Measurements from ENCODE around the gene TMEM161B.
A peak's percentile ranks its signal among the peaks of the same experiment; 100 is the strongest.
"Not testable (repeated sequence)": the region's sequence is repeated elsewhere in the genome, so short reads cannot be mapped to it uniquely, and the experiment has no call there.

TMEM161B gene

GRCh38 chr5:88269222-88269771 lies 652 bp upstream of the TMEM161B start:
- peaks cover 49% of the 10 kb centered on the region for H3K4me1 Mint-ChIP-seq
- no peak for ATAC-seq (replicated peaks; ENCODE audit: extremely low read depth, poor library complexity, severe bottlenecking)
- H3K36me3 Mint-ChIP-seq (ENCODE audit: insufficient read depth) = peaks cover 33% of the 10 kb centered on the region
- H3K4me3 Mint-ChIP-seq = peak overlapping the region; percentile 97
- no peaks in the 10 kb centered on the region for H3K27me3 Mint-ChIP-seq
- no peaks in the 10 kb centered on the region for H3K9me3 Mint-ChIP-seq
- DNase-seq (ENCODE audit: low spot score in 2 of 2) = no peak
- peak overlapping the region; percentile 97 for H3K27ac Mint-ChIP-seq (ENCODE audit: low read depth)

GRCh38 chr5:88264565-88264964 lies 4.1 kb downstream of the TMEM161B start:
- DNase-seq (ENCODE audit: low spot score in 2 of 2); H3K4me3 Mint-ChIP-seq; H3K27ac Mint-ChIP-seq (ENCODE audit: low read depth); H3K9me3 Mint-ChIP-seq; ATAC-seq (replicated peaks; ENCODE audit: extremely low read depth, poor library complexity, severe bottlenecking); H3K27me3 Mint-ChIP-seq: not testable (repeated sequence)
- H3K4me1 Mint-ChIP-seq = peaks cover 51% of the 10 kb centered on the region
- peaks cover 16% of the 10 kb centered on the region for H3K36me3 Mint-ChIP-seq (ENCODE audit: insufficient read depth)

- Mint-ChIP-seq H3K27me3 (no peaks in the 10 kb centered on the region), H3K27ac (ENCODE audit: low read depth) (no peak overlapping the region), H3K9me3 (no peaks in the 10 kb centered on the region), H3K4me1 (peaks cover 44% of the 10 kb centered on the region), H3K4me3 (no peak overlapping the region), H3K36me3 (ENCODE audit: insufficient read depth) (peaks cover 5% of the 10 kb centered on the region)
- DNase-seq (ENCODE audit: low spot score in 2 of 2) (no peak), ATAC-seq (replicated peaks; ENCODE audit: extremely low read depth, poor library complexity, severe bottlenecking) (no peak)
Measured at GRCh38 chr5:88263349-88263748, 5.3 kb downstream of the TMEM161B start.

- peaks cover 34% of the 10 kb centered on the region for H3K4me1 Mint-ChIP-seq
- DNase-seq (ENCODE audit: low spot score in 2 of 2) (no peak), ATAC-seq (replicated peaks; ENCODE audit: extremely low read depth, poor library complexity, severe bottlenecking) (no peak)
- no peaks in the 10 kb centered on the region for H3K27me3 Mint-ChIP-seq
- no peak overlapping the region for H3K4me3 Mint-ChIP-seq
- H3K9me3 Mint-ChIP-seq = no peaks in the 10 kb centered on the region
- H3K36me3 Mint-ChIP-seq (ENCODE audit: insufficient read depth) = peaks cover 4% of the 10 kb centered on the region
- H3K27ac Mint-ChIP-seq (ENCODE audit: low read depth) = no peak overlapping the region
Measured at GRCh38 chr5:88262116-88262515, 6.5 kb downstream of the TMEM161B start.

GRCh38 chr5:88258636-88259035 lies 10.0 kb downstream of the TMEM161B start:
- ATAC-seq (replicated peaks; ENCODE audit: extremely low read depth, poor library complexity, severe bottlenecking) = no peak
- peaks cover 34% of the 10 kb centered on the region for H3K4me1 Mint-ChIP-seq
- H3K4me3 Mint-ChIP-seq = no peak overlapping the region
- no peak for DNase-seq (ENCODE audit: low spot score in 2 of 2)
- H3K36me3 Mint-ChIP-seq (ENCODE audit: insufficient read depth) = peaks cover 6% of the 10 kb centered on the region
- no peaks in the 10 kb centered on the region for H3K27me3 Mint-ChIP-seq
- H3K27ac Mint-ChIP-seq (ENCODE audit: low read depth) = no peak overlapping the region
- H3K9me3 Mint-ChIP-seq = no peaks in the 10 kb centered on the region

- peaks cover 8% of the 10 kb centered on the region for H3K36me3 Mint-ChIP-seq (ENCODE audit: insufficient read depth)
- no peak overlapping the region for H3K4me3 Mint-ChIP-seq
- H3K27me3 Mint-ChIP-seq = no peaks in the 10 kb centered on the region
- H3K4me1 Mint-ChIP-seq = peaks cover 42% of the 10 kb centered on the region
- DNase-seq (ENCODE audit: low spot score in 2 of 2) (no peak), ATAC-seq (replicated peaks; ENCODE audit: extremely low read depth, poor library complexity, severe bottlenecking) (no peak)
- H3K9me3 Mint-ChIP-seq = no peaks in the 10 kb centered on the region
- no peak overlapping the region for H3K27ac Mint-ChIP-seq (ENCODE audit: low read depth)
Measured at GRCh38 chr5:88256872-88257271, 11.8 kb downstream of the TMEM161B start.

GRCh38 chr5:88256037-88256436 lies 12.6 kb downstream of the TMEM161B start:
- Mint-ChIP-seq H3K27ac (ENCODE audit: low read depth) (peak overlapping the region; percentile 25), H3K36me3 (ENCODE audit: insufficient read depth) (peaks cover 8% of the 10 kb centered on the region), H3K9me3 (no peaks in the 10 kb centered on the region), H3K4me1 (peaks cover 37% of the 10 kb centered on the region), H3K27me3 (no peaks in the 10 kb centered on the region), H3K4me3 (no peak overlapping the region)
- DNase-seq (ENCODE audit: low spot score in 2 of 2) = no peak
- no peak for ATAC-seq (replicated peaks; ENCODE audit: extremely low read depth, poor library complexity, severe bottlenecking)

DNA sequence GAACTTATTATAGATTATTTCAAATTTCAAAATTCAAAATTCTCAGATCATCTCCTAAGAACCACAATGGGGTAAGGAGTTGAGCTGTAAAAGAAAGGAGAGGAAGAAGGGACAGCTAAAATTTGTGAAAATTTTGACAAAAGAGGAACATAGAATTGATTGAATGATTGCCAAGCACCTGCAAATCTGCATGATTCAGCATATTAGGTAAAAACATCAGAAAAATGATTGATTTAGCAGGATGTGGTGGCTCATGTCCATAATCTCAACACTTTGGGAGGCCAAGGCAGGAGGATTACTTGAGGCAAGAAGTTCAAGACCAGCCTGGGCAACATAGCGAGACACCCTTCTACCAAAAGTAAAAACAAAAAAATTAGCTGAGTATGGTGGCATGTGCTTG lies 14.3 kb downstream of the TMEM161B start:
- DNase-seq (ENCODE audit: low spot score in 2 of 2) (no peak), ATAC-seq (replicated peaks; ENCODE audit: extremely low read depth, poor library complexity, severe bottlenecking) (no peak)
- Mint-ChIP-seq H3K27ac (ENCODE audit: low read depth) (no peak overlapping the region), H3K9me3 (no peaks in the 10 kb centered on the region), H3K4me3 (no peak overlapping the region), H3K36me3 (ENCODE audit: insufficient read depth) (peaks cover 8% of the 10 kb centered on the region), H3K27me3 (no peaks in the 10 kb centered on the region), H3K4me1 (peaks cover 53% of the 10 kb centered on the region)

DNA sequence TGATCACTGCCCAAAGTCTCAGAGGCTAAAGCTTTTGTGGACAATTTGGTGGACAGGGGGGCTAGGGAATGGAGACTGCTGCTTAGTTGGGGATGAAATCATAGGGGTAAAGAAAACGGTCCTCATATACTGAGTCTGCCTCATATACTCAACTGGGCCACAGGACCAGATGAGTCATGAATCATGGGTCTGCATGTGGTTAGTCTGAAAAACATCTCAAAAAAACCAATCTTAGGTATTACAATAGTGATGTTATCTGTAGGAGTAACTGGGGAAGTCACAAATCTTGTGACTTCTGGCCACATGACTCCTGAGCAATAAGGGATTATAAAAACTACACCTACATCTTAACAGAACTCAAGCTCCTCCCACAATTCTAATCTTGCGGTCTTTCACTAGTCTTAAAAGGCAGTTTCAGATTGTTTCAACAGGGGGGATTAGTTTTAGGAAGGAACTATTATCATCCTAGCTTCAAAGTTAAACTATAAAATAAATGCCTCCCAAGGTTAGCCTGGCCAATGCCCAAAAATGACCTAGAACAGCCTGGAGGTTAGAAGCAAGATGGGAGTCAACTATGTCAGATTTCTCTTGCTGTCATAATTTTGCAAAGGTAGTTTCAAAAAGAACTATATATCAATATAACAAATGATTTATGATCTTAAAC lies 17.5 kb downstream of the TMEM161B start:
- peak overlapping the region; percentile 37 for H3K27ac Mint-ChIP-seq (ENCODE audit: low read depth)
- peak; percentile 77 for ATAC-seq (replicated peaks; ENCODE audit: extremely low read depth, poor library complexity, severe bottlenecking)

DNA sequence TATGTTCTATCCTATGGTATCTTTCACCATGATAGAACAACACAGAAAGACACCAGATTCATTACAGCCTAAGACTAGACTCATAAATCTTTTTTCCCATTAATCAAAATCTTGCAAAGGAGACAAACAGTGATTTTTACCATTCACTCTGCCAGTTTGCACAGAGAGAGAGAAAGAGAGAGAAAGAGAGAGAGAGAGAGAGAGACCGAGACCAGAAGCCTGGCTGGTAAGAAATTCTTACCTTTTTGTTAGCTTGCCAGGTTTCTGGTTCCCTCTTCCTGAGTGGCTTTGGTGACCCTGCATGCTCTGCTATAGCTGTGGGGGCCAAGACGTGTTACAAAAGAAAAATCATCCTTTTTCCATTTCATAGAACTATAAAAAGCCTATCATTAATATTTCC lies 18.6 kb downstream of the TMEM161B start:
- H3K36me3 Mint-ChIP-seq (ENCODE audit: insufficient read depth) = peaks cover 7% of the 10 kb centered on the region
- H3K4me1 Mint-ChIP-seq = peaks cover 75% of the 10 kb centered on the region
- ATAC-seq (replicated peaks; ENCODE audit: extremely low read depth, poor library complexity, severe bottlenecking) (no peak), DNase-seq (ENCODE audit: low spot score in 2 of 2) (no peak)
- no peaks in the 10 kb centered on the region for H3K27me3 Mint-ChIP-seq
- H3K27ac Mint-ChIP-seq (ENCODE audit: low read depth) = no peak overlapping the region
- no peaks in the 10 kb centered on the region for H3K9me3 Mint-ChIP-seq
- peak overlapping the region; percentile 36 for H3K4me3 Mint-ChIP-seq

More for the DNA sequence above, 17.5 kb downstream of the TMEM161B start:
- Mint-ChIP-seq H3K4me3 (no peak overlapping the region), H3K9me3 (no peaks in the 10 kb centered on the region), H3K27me3 (no peaks in the 10 kb centered on the region), H3K4me1 (peaks cover 70% of the 10 kb centered on the region), H3K36me3 (ENCODE audit: insufficient read depth) (peaks cover 7% of the 10 kb centered on the region)
- no peak for DNase-seq (ENCODE audit: low spot score in 2 of 2)

GRCh38 chr5:88248743-88249540 lies 19.7 kb downstream of the TMEM161B start:
- no peak overlapping the region for H3K27ac Mint-ChIP-seq (ENCODE audit: low read depth)
- peaks cover 4% of the 10 kb centered on the region for H3K36me3 Mint-ChIP-seq (ENCODE audit: insufficient read depth)
- peaks cover 80% of the 10 kb centered on the region for H3K4me1 Mint-ChIP-seq
- H3K27me3 Mint-ChIP-seq = no peaks in the 10 kb centered on the region
- no peaks in the 10 kb centered on the region for H3K9me3 Mint-ChIP-seq
- ATAC-seq (replicated peaks; ENCODE audit: extremely low read depth, poor library complexity, severe bottlenecking) (no peak), DNase-seq (ENCODE audit: low spot score in 2 of 2) (no peak)
- no peak overlapping the region for H3K4me3 Mint-ChIP-seq

DNA sequence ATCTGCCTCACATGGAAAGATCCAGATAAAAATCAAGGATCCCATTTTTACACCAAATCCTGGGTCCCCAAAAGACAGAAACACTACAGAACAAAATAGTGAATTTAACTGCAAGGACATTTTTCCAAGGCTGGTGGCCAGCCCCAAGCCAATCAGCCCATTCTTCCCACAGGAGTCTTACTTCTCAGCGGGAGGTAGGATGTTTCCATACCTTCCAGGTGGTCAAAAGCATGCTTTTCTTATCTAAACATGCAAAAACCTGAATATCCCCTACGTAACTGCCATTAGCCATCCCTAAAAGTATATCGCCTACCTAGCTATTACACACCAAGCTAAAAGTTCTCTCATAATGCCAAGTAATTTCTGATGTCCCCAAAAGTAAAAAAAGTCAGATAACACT lies 20.6 kb downstream of the TMEM161B start:
- Mint-ChIP-seq H3K27ac (ENCODE audit: low read depth) (no peak overlapping the region), H3K4me1 (peaks cover 82% of the 10 kb centered on the region), H3K27me3 (no peaks in the 10 kb centered on the region), H3K9me3 (no peaks in the 10 kb centered on the region), H3K4me3 (no peak overlapping the region), H3K36me3 (ENCODE audit: insufficient read depth) (peaks cover 4% of the 10 kb centered on the region)
- ATAC-seq (replicated peaks; ENCODE audit: extremely low read depth, poor library complexity, severe bottlenecking) (no peak), DNase-seq (ENCODE audit: low spot score in 2 of 2) (no peak)

GRCh38 chr5:88245893-88246244 lies 22.8 kb downstream of the TMEM161B start:
- Mint-ChIP-seq H3K36me3 (ENCODE audit: insufficient read depth) (peaks cover 5% of the 10 kb centered on the region), H3K27me3 (no peaks in the 10 kb centered on the region), H3K9me3 (no peaks in the 10 kb centered on the region), H3K4me1 (peaks cover 79% of the 10 kb centered on the region), H3K4me3 (no peak overlapping the region), H3K27ac (ENCODE audit: low read depth) (no peak overlapping the region)
- DNase-seq (ENCODE audit: low spot score in 2 of 2) (no peak), ATAC-seq (replicated peaks; ENCODE audit: extremely low read depth, poor library complexity, severe bottlenecking) (no peak)
